ENCODE results near the gene CEP164. TPM values are rescaled to one million over a fixed set of nuclear protein-coding genes. Genes with fewer than 3 reads are reported as not detected.
"Not testable (repeated sequence)": the region's sequence is repeated elsewhere in the genome, so short reads cannot be mapped to it uniquely, and the experiment has no call there.

The CEP164 gene
- total and polyA plus RNA-seq, 8 donors: 27.4 to 43.6 (median 33.5) TPM

DNA sequence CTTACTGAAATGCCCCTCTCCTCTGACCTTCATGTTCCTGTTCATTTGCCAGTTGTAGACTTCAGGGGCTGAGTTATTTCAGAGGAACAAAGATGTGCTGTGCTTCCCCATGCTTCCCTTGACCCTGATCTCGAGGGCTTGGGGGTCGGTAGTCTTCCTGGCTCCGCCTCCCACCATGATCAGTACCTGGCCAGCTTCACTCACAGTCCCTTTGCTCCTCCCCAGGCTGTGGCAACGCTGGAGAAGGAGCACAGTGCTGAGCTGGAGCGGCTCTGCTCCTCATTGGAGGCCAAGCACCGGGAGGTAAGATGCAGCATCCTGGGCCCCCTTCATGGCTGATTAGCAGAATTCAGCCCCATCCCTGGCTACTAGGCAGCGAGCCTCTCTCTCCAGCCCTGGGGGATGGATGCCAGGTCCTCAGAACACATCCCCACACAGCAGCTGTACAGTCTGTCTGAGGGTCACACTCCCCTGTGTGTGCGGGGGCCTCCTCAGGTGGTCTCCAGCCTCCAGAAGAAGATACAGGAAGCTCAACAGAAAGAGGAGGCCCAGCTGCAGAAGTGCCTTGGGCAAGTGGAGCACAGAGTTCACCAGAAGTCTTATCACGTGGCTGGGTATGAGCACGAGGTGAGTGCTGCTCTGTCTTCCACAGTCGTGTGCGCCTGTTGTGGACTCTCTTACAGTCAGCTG is 64.5 kb downstream of the CEP164 start:
- no peak overlapping the region for H3K4me3 ChIP-seq
- DNase-seq (no peak), ATAC-seq (no peak)
- H3K36me3 ChIP-seq: peaks cover 0 to 98% of the 10 kb centered on the region in 2 donors
- H3K27me3 ChIP-seq: no peaks in the 10 kb centered on the region
- TF ChIP-seq, protein P1, sequence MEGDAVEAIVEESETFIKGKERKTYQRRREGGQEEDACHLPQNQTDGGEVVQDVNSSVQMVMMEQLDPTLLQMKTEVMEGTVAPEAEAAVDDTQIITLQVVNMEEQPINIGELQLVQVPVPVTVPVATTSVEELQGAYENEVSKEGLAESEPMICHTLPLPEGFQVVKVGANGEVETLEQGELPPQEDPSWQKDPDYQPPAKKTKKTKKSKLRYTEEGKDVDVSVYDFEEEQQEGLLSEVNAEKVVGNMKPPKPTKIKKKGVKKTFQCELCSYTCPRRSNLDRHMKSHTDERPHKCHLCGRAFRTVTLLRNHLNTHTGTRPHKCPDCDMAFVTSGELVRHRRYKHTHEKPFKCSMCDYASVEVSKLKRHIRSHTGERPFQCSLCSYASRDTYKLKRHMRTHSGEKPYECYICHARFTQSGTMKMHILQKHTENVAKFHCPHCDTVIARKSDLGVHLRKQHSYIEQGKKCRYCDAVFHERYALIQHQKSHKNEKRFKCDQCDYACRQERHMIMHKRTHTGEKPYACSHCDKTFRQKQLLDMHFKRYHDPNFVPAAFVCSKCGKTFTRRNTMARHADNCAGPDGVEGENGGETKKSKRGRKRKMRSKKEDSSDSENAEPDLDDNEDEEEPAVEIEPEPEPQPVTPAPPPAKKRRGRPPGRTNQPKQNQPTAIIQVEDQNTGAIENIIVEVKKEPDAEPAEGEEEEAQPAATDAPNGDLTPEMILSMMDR (IDR thresholded peaks at IDR 0.05): no peak
- no peaks in the 10 kb centered on the region for H3K4me1 ChIP-seq
- peaks cover 0 to under 1% of the 10 kb centered on the region in 2 donors for H3K9me3 ChIP-seq
- no peak overlapping the region for H3K27ac ChIP-seq
- intact Hi-C loops (cut with DNase I): no loop called here

DNA sequence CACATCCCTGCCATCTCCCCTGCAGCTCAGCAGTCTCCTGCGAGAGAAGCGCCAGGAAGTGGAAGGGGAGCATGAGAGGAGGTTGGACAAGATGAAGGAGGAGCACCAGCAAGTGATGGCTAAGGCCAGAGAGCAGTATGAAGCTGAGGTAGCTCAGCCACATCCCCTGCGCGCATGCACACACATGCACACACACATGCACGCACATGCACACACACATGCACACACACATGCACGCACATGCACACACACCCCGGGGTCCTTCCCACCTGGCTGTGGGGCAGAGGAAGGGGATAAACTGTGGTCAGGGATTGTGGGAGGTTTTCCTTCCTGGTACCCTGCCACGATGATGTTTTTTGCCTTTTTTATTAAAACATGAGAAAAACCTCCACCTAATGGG is 65.3 kb downstream of the CEP164 start:
- Histone ChIP-seq H3K27ac (no peak overlapping the region), H3K4me3 (no peak overlapping the region), H3K36me3 (peaks cover 0 to 98% of the 10 kb centered on the region in 2 donors), H3K9me3 (peaks cover 0 to 4% of the 10 kb centered on the region in 2 donors), H3K27me3 (no peaks in the 10 kb centered on the region), H3K4me1 (no peaks in the 10 kb centered on the region)
- TF ChIP-seq, protein P1 (IDR thresholded peaks at IDR 0.05): no peak
- intact Hi-C loops (cut with DNase I): no loop called here
- DNase-seq (no peak), ATAC-seq (no peak)

GRCh38 chr11:117394221-117394925 is 66.7 kb downstream of the CEP164 start:
- Histone ChIP-seq H3K4me1 (no peaks in the 10 kb centered on the region), H3K9me3 (peaks cover 0 to 15% of the 10 kb centered on the region in 2 donors), H3K27me3 (no peaks in the 10 kb centered on the region), H3K4me3 (no peak overlapping the region), H3K36me3 (peaks cover 0 to 97% of the 10 kb centered on the region in 2 donors), H3K27ac (no peak overlapping the region)
- intact Hi-C loops (cut with DNase I): no loop called here
- TF ChIP-seq, protein P1 (IDR thresholded peaks at IDR 0.05): no peak
- ATAC-seq: no peak
- no peak for DNase-seq

- intact Hi-C loops (cut with DNase I): no loop called here
- ATAC-seq: no peak
- H3K36me3 ChIP-seq: peaks cover 0 to 88% of the 10 kb centered on the region in 2 donors
Measured at GRCh38 chr11:117395476-117395875, 67.8 kb downstream of the CEP164 start.

GRCh38 chr11:117396970-117397369 is 69.3 kb downstream of the CEP164 start:
- H3K4me3 ChIP-seq: no peak overlapping the region
- intact Hi-C loops (cut with DNase I): no loop called here
- H3K4me1 ChIP-seq: no peaks in the 10 kb centered on the region
- no peaks in the 10 kb centered on the region for H3K27me3 ChIP-seq
- peaks cover 0 to 17% of the 10 kb centered on the region in 2 donors for H3K9me3 ChIP-seq
- TF ChIP-seq, protein P1 (IDR thresholded peaks at IDR 0.05): no peak
- ATAC-seq (no peak), DNase-seq (no peak)
- no peak overlapping the region for H3K27ac ChIP-seq
- H3K36me3 ChIP-seq: peaks cover 0 to 73% of the 10 kb centered on the region in 2 donors

More at GRCh38 chr11:117395476-117395875, 67.8 kb downstream of the CEP164 start:
- no peaks in the 10 kb centered on the region for H3K27me3 ChIP-seq
- H3K4me1 ChIP-seq: no peaks in the 10 kb centered on the region
- H3K9me3 ChIP-seq: peaks cover 0 to 17% of the 10 kb centered on the region in 2 donors
- no peak overlapping the region for H3K27ac ChIP-seq
- no peak overlapping the region for H3K4me3 ChIP-seq
- DNase-seq: no peak
- TF ChIP-seq, protein P1 (IDR thresholded peaks at IDR 0.05): no peak

GRCh38 chr11:117398618-117399017 is 71.0 kb downstream of the CEP164 start:
- intact Hi-C loops (cut with DNase I); DNase-seq; H3K4me3 ChIP-seq; H3K27ac ChIP-seq; H3K4me1 ChIP-seq; H3K27me3 ChIP-seq; ATAC-seq: not testable (repeated sequence)
- H3K9me3 ChIP-seq: peaks cover 0 to 17% of the 10 kb centered on the region in 2 donors
- H3K36me3 ChIP-seq: peaks cover 0 to 70% of the 10 kb centered on the region in 2 donors

DNA sequence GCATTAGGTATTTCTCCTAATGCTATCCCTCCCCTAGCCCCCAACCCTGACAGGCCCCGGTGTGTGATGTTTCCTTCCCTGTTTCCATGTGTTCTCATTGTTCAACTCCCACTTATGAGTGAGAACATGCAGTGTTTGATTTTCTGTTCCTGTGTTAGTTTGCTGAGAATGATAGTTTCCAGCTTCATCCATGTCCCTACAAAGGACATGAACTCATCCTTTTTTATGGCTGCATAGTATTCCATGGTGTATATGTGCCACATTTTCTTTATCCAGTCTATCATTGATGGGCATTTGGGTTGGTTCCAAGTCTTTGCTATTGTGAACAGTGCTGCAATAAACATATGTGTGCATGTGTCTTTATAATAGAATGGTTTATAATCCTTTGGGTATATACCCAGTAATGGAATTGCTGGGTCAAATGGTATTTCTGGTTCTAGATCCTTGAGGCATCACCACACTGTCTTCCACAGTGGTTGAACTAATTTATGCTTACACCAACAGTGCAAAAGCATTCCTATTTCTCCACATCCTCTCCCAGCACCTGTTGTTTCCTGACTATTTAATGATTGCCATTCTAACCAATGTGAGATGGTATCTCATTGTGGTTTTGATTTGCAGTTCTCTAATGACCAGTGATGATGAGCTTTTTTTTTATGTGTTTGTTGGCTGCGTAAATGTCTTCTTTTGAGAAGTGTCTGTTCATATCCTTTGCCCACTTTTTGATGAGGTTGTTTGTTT is 71.6 kb downstream of the CEP164 start:
- peak in 1 of 4 donors; percentile 4 for DNase-seq
- peaks cover 0 to 68% of the 10 kb centered on the region in 2 donors for H3K36me3 ChIP-seq

More for the DNA sequence above, 71.6 kb downstream of the CEP164 start:
- H3K27ac ChIP-seq; H3K27me3 ChIP-seq; H3K4me3 ChIP-seq; H3K4me1 ChIP-seq; intact Hi-C loops (cut with DNase I); ATAC-seq: not testable (repeated sequence)
- H3K9me3 ChIP-seq: peaks cover 0 to 17% of the 10 kb centered on the region in 2 donors
